Measurements from ENCODE around the gene PDE4B. TPM values are rescaled to one million over a fixed set of nuclear protein-coding genes. Genes with fewer than 3 reads are reported as not detected.

PDE4B gene
- total and polyA plus RNA-seq, 10 of the 15 experiments (the other 5 are each of a cell fraction or from before 2014, with no cell fraction given): 3.0 to 13.2 (median 5.7) TPM

DNA sequence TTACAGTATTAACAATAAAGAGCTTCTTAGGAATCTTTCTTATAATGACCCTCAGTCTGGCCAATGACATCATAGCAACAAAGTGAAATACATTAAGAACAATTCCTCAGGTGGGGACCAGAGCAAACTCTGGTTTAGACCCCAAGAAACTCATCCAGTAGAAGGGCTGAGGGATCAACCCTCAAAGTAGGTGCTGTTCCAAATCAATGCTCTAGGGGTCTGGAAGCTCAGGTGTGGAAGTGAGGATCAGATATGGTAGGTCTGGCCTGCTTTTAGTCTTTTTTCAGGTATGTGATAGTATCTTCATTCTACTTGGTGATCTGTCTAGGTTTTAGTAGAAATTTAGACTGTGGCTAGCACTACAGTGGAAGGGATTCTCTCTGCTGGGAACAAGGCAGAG, 291.7 kb downstream of the PDE4B start:
- intact Hi-C loops (cut with micrococcal nuclease; ENCODE audit: unreplicated experiment) (no loop called here), in situ Hi-C loops (cut with MboI) (no loop called here)
- H3K4me2 ChIP-seq (ENCODE audit: control insufficient read depth, insufficient read depth): no peak overlapping the region
- no peak overlapping the region for H2AFZ ChIP-seq (ENCODE audit: control insufficient read depth, low read depth, low read length)
- no peaks in the 10 kb centered on the region for H3K9me3 ChIP-seq (replicated peaks; ENCODE audit: control insufficient read depth, insufficient read depth, low read length)
- H4K20me1 ChIP-seq (ENCODE audit: control insufficient read depth, insufficient read depth): no peaks in the 10 kb centered on the region
- no peak overlapping the region for H3K4me3 ChIP-seq
- no peak overlapping the region for H3K27ac ChIP-seq (ENCODE audit: control insufficient read depth, insufficient read depth)
- TF ChIP-seq, protein P1, sequence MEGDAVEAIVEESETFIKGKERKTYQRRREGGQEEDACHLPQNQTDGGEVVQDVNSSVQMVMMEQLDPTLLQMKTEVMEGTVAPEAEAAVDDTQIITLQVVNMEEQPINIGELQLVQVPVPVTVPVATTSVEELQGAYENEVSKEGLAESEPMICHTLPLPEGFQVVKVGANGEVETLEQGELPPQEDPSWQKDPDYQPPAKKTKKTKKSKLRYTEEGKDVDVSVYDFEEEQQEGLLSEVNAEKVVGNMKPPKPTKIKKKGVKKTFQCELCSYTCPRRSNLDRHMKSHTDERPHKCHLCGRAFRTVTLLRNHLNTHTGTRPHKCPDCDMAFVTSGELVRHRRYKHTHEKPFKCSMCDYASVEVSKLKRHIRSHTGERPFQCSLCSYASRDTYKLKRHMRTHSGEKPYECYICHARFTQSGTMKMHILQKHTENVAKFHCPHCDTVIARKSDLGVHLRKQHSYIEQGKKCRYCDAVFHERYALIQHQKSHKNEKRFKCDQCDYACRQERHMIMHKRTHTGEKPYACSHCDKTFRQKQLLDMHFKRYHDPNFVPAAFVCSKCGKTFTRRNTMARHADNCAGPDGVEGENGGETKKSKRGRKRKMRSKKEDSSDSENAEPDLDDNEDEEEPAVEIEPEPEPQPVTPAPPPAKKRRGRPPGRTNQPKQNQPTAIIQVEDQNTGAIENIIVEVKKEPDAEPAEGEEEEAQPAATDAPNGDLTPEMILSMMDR (IDR thresholded peaks at IDR 0.05 in 2 of 3, conservative IDR thresholded peaks at IDR 0.05 in 1 of 3; ENCODE audit: control insufficient read depth in 2 of 3, extremely low read depth in 1 of 3, insufficient read depth in 1 of 3, low read depth in 3 of 3, low read length in 3 of 3): peak in 2 of 3 experiments; percentile 17 to 18; a peak in 1 of 6 replicates
- TF ChIP-seq TAF1 (IDR thresholded peaks at IDR 0.05; ENCODE audit: borderline replicate concordance, low read depth, low read length): no peak
- TF ChIP-seq LARP7 (IDR thresholded peaks at IDR 0.05): no peak
- no peaks in the 10 kb centered on the region for H3K36me3 ChIP-seq (ENCODE audit: control insufficient read depth in 2 of 2, insufficient read depth in 2 of 2, low read length in 1 of 2)
- ChIA-PET SMC1A (ENCODE audit: uncharacterized antibody, unreplicated experiment) (no interaction called here), CTCF (no interaction called here), POLR2A (no interaction called here), RAD21 (ENCODE audit: unreplicated experiment) (no interaction called here)
- FAIRE-seq (no peak), ATAC-seq (peak; percentile 51; the same call in 2 of the 3 replicates), DNase-seq (ENCODE audit: low read depth, low spot score) (no peak)
- no TSS peak for BruUV-seq (replicated peaks)
- H3K9ac ChIP-seq (ENCODE audit: control insufficient read depth, insufficient read depth, low read length): no peak overlapping the region
- H3K4me1 ChIP-seq (ENCODE audit: control insufficient read depth, insufficient read depth, low read length): no peaks in the 10 kb centered on the region
- no peaks in the 10 kb centered on the region for H3K27me3 ChIP-seq (replicated peaks in 1 of 2; ENCODE audit: control insufficient read depth in 2 of 2, insufficient read depth in 2 of 2, low read length in 1 of 2)
- H3K79me2 ChIP-seq (ENCODE audit: control insufficient read depth, insufficient read depth, low read length): no peaks in the 10 kb centered on the region

DNA sequence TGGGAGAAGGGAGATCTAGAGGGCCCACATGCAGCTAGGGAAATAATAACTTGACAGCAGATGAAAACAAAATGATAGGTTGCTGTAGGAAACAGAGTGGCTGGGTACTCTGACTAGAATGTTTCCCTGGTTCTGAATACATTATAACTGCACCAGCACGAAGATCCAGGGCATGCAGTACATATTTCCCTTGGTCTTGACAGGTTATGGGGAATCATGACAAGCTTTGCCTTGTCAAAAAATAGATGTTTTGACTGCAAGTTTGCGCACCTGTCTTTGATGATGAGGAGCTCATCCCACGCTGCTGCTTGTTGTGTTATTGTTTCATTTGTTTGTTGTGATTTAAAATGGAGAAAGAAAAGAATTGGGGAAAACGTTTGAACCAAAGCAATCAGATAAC, 292.9 kb downstream of the PDE4B start:
- POLR2A ChIA-PET: no interaction called here
- no peak for ATAC-seq
- intact Hi-C loops (cut with micrococcal nuclease; ENCODE audit: unreplicated experiment): no loop called here

More for the DNA sequence above, 292.9 kb downstream of the PDE4B start:
- Histone ChIP-seq H3K36me3 (ENCODE audit: control insufficient read depth in 2 of 2, insufficient read depth in 2 of 2, low read length in 1 of 2) (no peaks in the 10 kb centered on the region), H2AFZ (ENCODE audit: control insufficient read depth, low read depth, low read length) (no peak overlapping the region), H3K79me2 (ENCODE audit: control insufficient read depth, insufficient read depth, low read length) (no peaks in the 10 kb centered on the region), H3K4me1 (ENCODE audit: control insufficient read depth, insufficient read depth, low read length) (no peaks in the 10 kb centered on the region), H4K20me1 (ENCODE audit: control insufficient read depth, insufficient read depth) (no peaks in the 10 kb centered on the region), H3K4me2 (ENCODE audit: control insufficient read depth, insufficient read depth) (no peak overlapping the region), H3K9ac (ENCODE audit: control insufficient read depth, insufficient read depth, low read length) (no peak overlapping the region), H3K27me3 (replicated peaks in 1 of 2; ENCODE audit: control insufficient read depth in 2 of 2, insufficient read depth in 2 of 2, low read length in 1 of 2) (no peaks in the 10 kb centered on the region), H3K9me3 (replicated peaks; ENCODE audit: control insufficient read depth, insufficient read depth, low read length) (no peaks in the 10 kb centered on the region), H3K4me3 (no peak overlapping the region), H3K27ac (ENCODE audit: control insufficient read depth, insufficient read depth) (no peak overlapping the region)
- ChIA-PET RAD21 (ENCODE audit: unreplicated experiment) (no interaction called here), CTCF (no interaction called here), SMC1A (ENCODE audit: uncharacterized antibody, unreplicated experiment) (interaction anchor here (1.2 kb wide), 1 partner anchor 10 kb away, joined by 4 read pairs; no protein-coding TSS in a partner anchor)
- DNase-seq (ENCODE audit: low read depth, low spot score) (no peak), FAIRE-seq (no peak)
- TF ChIP-seq RAD21 (IDR thresholded peaks at IDR 0.05; ENCODE audit: insufficient read depth, low read depth, low read length): no peak
- no peak for TF ChIP-seq CHD1 (IDR thresholded peaks at IDR 0.05; ENCODE audit: low read depth, low read length)
- in situ Hi-C loops (cut with MboI): no loop called here
- no TSS peak for BruUV-seq (replicated peaks)
- WGBS (ENCODE audit: insufficient coverage, insufficient replicate concordance, low lambda C conversion rate, missing lambda C conversion rate): 12% methylated on average over 4 of the region's 4 CpGs

Data from GM12878 (cell line).